Testis (tissue), 3 donors: ENCODE measurements around the gene SHANK2. TPM values are rescaled to one million over a fixed set of nuclear protein-coding genes. Genes with fewer than 3 reads are reported as not detected.

ENCODE experiments used
- polyA plus RNA-seq: library from polyadenylated mRNA; stranded (reverse); fragments of 350-450 nt; fragmentation: Illumina TruSeq; extraction: RNeasy Lipid Tissue Mini Kit (QIAGEN cat#74804); gene quantifications from one replicate; pipeline ENCODE4 v1.2.3, GENCODE V29; 2014; ENCODE audit warnings: low read depth, low replicate concordance; ENCODE audit not compliant: insufficient read depth
- total RNA-seq, 2 donors: library from RNA; depleted of rRNA; stranded (reverse); fragments of >200 nt; gene quantifications; one replicate each; pipeline ENCODE4 v1.2.3, GENCODE V29; 2016

The SHANK2 gene
- total and polyA plus RNA-seq, 3 donors from 2014 or later = 4.3 to 13.9 (median 8.0) TPM

Other genes starting within 250 kb of the SHANK2 start
- 100 to 1,000 TPM in 1 of 2 donors, 10 to 100 TPM in 1; 54.2 to 101 TPM for gene DHCR7, start 195.8 kb upstream of the SHANK2 start, total RNA-seq
- gene DHCR7, start 195.8 kb upstream of the SHANK2 start, polyA plus RNA-seq = 65.3 TPM
- gene NADSYN1, start 200.6 kb upstream of the SHANK2 start, total RNA-seq = 10 to 100 TPM; 75.7 to 91.2 TPM
- gene NADSYN1, start 200.6 kb upstream of the SHANK2 start, polyA plus RNA-seq = 79.4 TPM